ENCODE measurements around the gene SHLD1. TPM values are rescaled to one million over a fixed set of nuclear protein-coding genes. Genes with fewer than 3 reads are reported as not detected.

The SHLD1 gene
- total RNA-seq, 1 experiment from 2014 or later, result 2.4 TPM

DNA sequence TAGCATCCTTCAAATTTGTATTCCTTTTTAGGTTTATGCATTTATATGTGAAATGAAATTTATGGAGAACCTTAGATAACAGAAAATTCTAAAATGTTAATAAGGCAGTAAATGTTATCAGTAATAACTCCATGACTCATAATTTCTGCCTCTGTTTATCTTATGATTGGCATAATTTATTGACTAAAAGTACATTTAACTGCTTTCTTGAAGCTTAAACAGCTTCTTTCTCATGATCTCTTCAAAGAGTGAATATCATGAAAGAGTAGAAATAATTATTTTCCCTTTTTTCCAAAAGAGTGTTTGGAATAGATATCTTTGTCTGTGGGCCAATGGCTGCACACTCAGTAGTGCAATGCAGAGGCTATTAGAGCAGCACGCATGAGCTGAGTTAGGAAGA, 91.3 kb downstream of the SHLD1 start:
- no peaks in the 10 kb centered on the region for H3K36me3 ChIP-seq (ENCODE audit: control insufficient read depth in 1 of 2, insufficient read depth in 2 of 2, low read length in 2 of 2)
- RAD21 ChIA-PET (ENCODE audit: low non-redundant PET in 1 of 2, low total read pairs in 2 of 2, uncharacterized antibody in 2 of 2, unreplicated experiment in 2 of 2), result no interaction called here
- H3K9ac ChIP-seq (ENCODE audit: low read length), result no peak overlapping the region
- H3K9me3 ChIP-seq (ENCODE audit: control insufficient read depth in 1 of 2, insufficient read depth in 1 of 2, low read depth in 1 of 2, low read length in 2 of 2), result no peaks in the 10 kb centered on the region
- intact Hi-C loops (cut with micrococcal nuclease), result no loop called here
- POLR2A ChIA-PET, result no interaction called here
- DNase-seq (ENCODE audit: low read depth, low spot score) (no peak), ATAC-seq (no peak)
- H3K27ac ChIP-seq (ENCODE audit: low read depth, low read length), result no peak overlapping the region
- CTCF ChIA-PET, result no interaction called here
- no peak overlapping the region for H3K4me2 ChIP-seq (ENCODE audit: low read length)
- H3K4me1 ChIP-seq (ENCODE audit: control insufficient read depth in 1 of 2, insufficient read depth in 2 of 2, low read length in 2 of 2), result peaks cover 8 to 9% of the 10 kb centered on the region in 2 experiments; a peak in 3 of 4 replicates
- H3K4me3 ChIP-seq (replicated peaks in 1 of 2; ENCODE audit: low read depth in 1 of 2, low read length in 2 of 2), result no peak overlapping the region
- no peaks in the 10 kb centered on the region for H3K79me2 ChIP-seq (ENCODE audit: insufficient read depth, low read length)
- no TSS peak for BruUV-seq (replicated peaks)
- H4K20me1 ChIP-seq (ENCODE audit: insufficient read depth), result no peaks in the 10 kb centered on the region
- TF ChIP-seq SIN3A (IDR thresholded peaks at IDR 0.05; ENCODE audit: low read depth), result no peak
- H2AFZ ChIP-seq (ENCODE audit: low read depth, low read length, poor library complexity, severe bottlenecking), result no peak overlapping the region
- H3K9me2 ChIP-seq (ENCODE audit: insufficient read depth), result no peaks in the 10 kb centered on the region
- H3K27me3 ChIP-seq (ENCODE audit: insufficient read depth, low read length), result no peaks in the 10 kb centered on the region

DNA sequence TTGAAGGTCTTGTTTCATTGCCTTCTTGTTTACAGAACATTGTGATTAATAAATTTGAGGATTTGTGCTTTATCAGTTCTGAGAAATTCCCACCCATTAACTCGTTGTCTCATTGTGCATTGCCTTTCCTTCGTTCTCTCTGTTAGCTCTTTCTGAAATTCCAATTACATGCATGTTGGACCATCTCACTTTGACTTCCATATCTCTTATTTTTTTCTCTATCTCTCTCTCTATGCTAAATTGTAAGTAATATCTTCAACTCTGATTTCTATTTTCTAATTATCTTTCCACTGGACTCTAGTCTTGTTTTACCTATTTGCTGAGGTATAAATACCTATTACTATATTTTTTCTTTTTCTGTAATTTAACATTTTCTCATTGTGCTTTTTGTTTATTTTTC, 92.3 kb downstream of the SHLD1 start:
- Histone ChIP-seq H4K20me1 (ENCODE audit: insufficient read depth) (no peaks in the 10 kb centered on the region), H3K36me3 (ENCODE audit: control insufficient read depth in 1 of 2, insufficient read depth in 2 of 2, low read length in 2 of 2) (no peaks in the 10 kb centered on the region), H3K4me3 (replicated peaks in 1 of 2; ENCODE audit: low read depth in 1 of 2, low read length in 2 of 2) (no peak overlapping the region), H3K27ac (ENCODE audit: low read depth, low read length) (no peak overlapping the region), H3K9me2 (ENCODE audit: insufficient read depth) (no peaks in the 10 kb centered on the region), H3K9ac (ENCODE audit: low read length) (no peak overlapping the region), H3K4me1 (ENCODE audit: control insufficient read depth in 1 of 2, insufficient read depth in 2 of 2, low read length in 2 of 2) (peaks cover 8 to 9% of the 10 kb centered on the region in 2 experiments; a peak in 3 of 4 replicates), H3K79me2 (ENCODE audit: insufficient read depth, low read length) (no peaks in the 10 kb centered on the region), H2AFZ (ENCODE audit: low read depth, low read length, poor library complexity, severe bottlenecking) (no peak overlapping the region), H3K9me3 (ENCODE audit: control insufficient read depth in 1 of 2, insufficient read depth in 1 of 2, low read depth in 1 of 2, low read length in 2 of 2) (no peaks in the 10 kb centered on the region), H3K27me3 (ENCODE audit: insufficient read depth, low read length) (no peaks in the 10 kb centered on the region), H3K4me2 (ENCODE audit: low read length) (no peak overlapping the region)
- intact Hi-C loops (cut with micrococcal nuclease), result no loop called here
- DNase-seq (ENCODE audit: low read depth, low spot score) (no peak), ATAC-seq (no peak)
- POLR2A ChIA-PET, result no interaction called here
- BruUV-seq (replicated peaks), result no TSS peak
- RAD21 ChIA-PET (ENCODE audit: low non-redundant PET in 1 of 2, low total read pairs in 2 of 2, uncharacterized antibody in 2 of 2, unreplicated experiment in 2 of 2), result no interaction called here
- TF ChIP-seq CBX3 (IDR thresholded peaks at IDR 0.05; ENCODE audit: low read depth), result no peak
- TF ChIP-seq CEBPB (IDR thresholded peaks at IDR 0.05; ENCODE audit: low read depth), result no peak
- no peak for TF ChIP-seq EGR1 (IDR thresholded peaks at IDR 0.05; ENCODE audit: low read depth)
- no peak for TF ChIP-seq ELF1 (IDR thresholded peaks at IDR 0.05; ENCODE audit: borderline replicate concordance, low read depth)
- no peak for TF ChIP-seq ZNF274 (IDR thresholded peaks at IDR 0.05; ENCODE audit: low read depth, low read length)
- no peak for TF ChIP-seq ZFX (IDR thresholded peaks at IDR 0.05)
- TF ChIP-seq, protein P1, sequence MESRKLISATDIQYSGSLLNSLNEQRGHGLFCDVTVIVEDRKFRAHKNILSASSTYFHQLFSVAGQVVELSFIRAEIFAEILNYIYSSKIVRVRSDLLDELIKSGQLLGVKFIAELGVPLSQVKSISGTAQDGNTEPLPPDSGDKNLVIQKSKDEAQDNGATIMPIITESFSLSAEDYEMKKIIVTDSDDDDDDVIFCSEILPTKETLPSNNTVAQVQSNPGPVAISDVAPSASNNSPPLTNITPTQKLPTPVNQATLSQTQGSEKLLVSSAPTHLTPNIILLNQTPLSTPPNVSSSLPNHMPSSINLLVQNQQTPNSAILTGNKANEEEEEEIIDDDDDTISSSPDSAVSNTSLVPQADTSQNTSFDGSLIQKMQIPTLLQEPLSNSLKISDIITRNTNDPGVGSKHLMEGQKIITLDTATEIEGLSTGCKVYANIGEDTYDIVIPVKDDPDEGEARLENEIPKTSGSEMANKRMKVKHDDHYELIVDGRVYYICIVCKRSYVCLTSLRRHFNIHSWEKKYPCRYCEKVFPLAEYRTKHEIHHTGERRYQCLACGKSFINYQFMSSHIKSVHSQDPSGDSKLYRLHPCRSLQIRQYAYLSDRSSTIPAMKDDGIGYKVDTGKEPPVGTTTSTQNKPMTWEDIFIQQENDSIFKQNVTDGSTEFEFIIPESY (IDR thresholded peaks at IDR 0.05; ENCODE audit: extremely low read depth, insufficient replicate concordance, low read length), result no peak
- CTCF ChIA-PET, result no interaction called here

All from HCT116 (cell line).